HFF-Myc (cell line): ENCODE measurements around the gene ACTN1.

ENCODE experiments used
- DNase-seq: peaks from one replicate; pipeline ENCODE4 v3.0.0-alpha.2; 2011; ENCODE audit warnings: low read depth; ENCODE audit errors: extremely low read depth
- H3K4me3 ChIP-seq: replicated peaks from 2 replicates; pipeline ENCODE4 v1.5.1; 2011; ENCODE audit warnings: low read depth, mild to moderate bottlenecking, control low read depth, low read length
- CTCF ChIP-seq: IDR thresholded peaks from 2 replicates; pipeline ENCODE4 v1.5.1; 2012; ENCODE audit warnings: mild to moderate bottlenecking, low read depth, low read length, control low read depth; ENCODE audit errors: missing control alignments

ACTN1 gene

GRCh38 chr14:68952531-68953195, 26.4 kb downstream of the ACTN1 start:
- peak; percentile 89 for DNase-seq
- no peak for TF ChIP-seq CTCF
- peak overlapping the region; percentile 23 for H3K4me3 ChIP-seq

- no peak for TF ChIP-seq CTCF
- DNase-seq = no peak
- H3K4me3 ChIP-seq = peak overlapping the region; percentile 23
Observed at GRCh38 chr14:68951800-68952530, 27.1 kb downstream of the ACTN1 start.

GRCh38 chr14:68951035-68951797, 27.9 kb downstream of the ACTN1 start:
- H3K4me3 ChIP-seq = peak overlapping the region; percentile 23
- TF ChIP-seq CTCF = no peak
- DNase-seq = peak; percentile 89

- no peak for DNase-seq
- TF ChIP-seq CTCF = no peak
- H3K4me3 ChIP-seq = no peak overlapping the region
Observed at GRCh38 chr14:68950111-68950510, 29.0 kb downstream of the ACTN1 start.

- TF ChIP-seq CTCF = no peak
- H3K4me3 ChIP-seq = no peak overlapping the region
Observed at GRCh38 chr14:68949601-68949965, 29.5 kb downstream of the ACTN1 start.

GRCh38 chr14:68948686-68949600, 30.2 kb downstream of the ACTN1 start:
- no peak overlapping the region for H3K4me3 ChIP-seq
- no peak for DNase-seq
- no peak for TF ChIP-seq CTCF

More at GRCh38 chr14:68949601-68949965, 29.5 kb downstream of the ACTN1 start:
- no peak for DNase-seq
